ENCODE results near the gene NSUN4. TPM values are rescaled to one million over a fixed set of nuclear protein-coding genes. Genes with fewer than 3 reads are reported as not detected.

Gene NSUN4
- total and polyA plus RNA-seq, 7 experiments from 2014 or later, result 10.2 to 30.7 (median 28.7) TPM

DNA sequence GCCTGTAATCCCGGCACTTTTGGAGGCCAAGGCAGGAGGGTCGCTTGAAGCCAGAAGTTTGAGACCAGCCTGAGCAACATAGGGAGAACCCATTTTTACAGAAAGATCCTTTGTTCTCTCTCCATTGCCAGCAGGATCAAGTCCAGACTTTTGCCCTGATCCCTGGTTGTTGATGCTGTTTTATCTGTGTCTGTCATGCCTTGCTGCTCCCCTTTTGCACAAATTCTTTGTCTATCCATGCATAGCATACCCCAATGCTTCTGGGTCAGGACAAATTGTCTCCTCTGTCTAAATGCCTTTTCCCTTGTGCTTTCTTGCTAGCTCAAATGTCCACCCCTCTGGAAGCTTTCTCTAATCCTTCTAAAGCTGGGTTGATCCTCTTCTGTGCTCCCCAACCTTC lies 28.2 kb downstream of the NSUN4 start:
- intact Hi-C loops (cut with micrococcal nuclease), result no loop called here
- H3K27ac Mint-ChIP-seq, result peak overlapping the region in 1 of 9 donors; percentile 6

GRCh38 chr1:46369542-46370213 lies 29.1 kb downstream of the NSUN4 start:
- H3K4me1 Mint-ChIP-seq, result peaks cover 0 to 5% (median 0%) of the 10 kb centered on the region in 7 donors
- POLR2A ChIA-PET, result interaction anchor here (0.6 kb wide), 1 partner anchor 667 kb away, joined by 3 read pairs; no protein-coding TSS in a partner anchor
- peak overlapping the region in 2 of 9 donors; percentile 3 to 49 for H3K27ac Mint-ChIP-seq
- intact Hi-C loops (cut with micrococcal nuclease), result no loop called here
- ATAC-seq (no peak), DNase-seq (no peak)
- no peaks in the 10 kb centered on the region for H3K9me3 Mint-ChIP-seq
- Histone ChIP-seq H3K27me3 (ENCODE audit: control insufficient read depth in 2 of 2, insufficient read depth in 2 of 2, low read length in 2 of 2) (no peaks in the 10 kb centered on the region), H3K9me3 (ENCODE audit: control insufficient read depth in 2 of 3, low read length in 3 of 3) (no peaks in the 10 kb centered on the region), H3K4me3 (ENCODE audit: low read length) (no peak overlapping the region), H3K4me1 (ENCODE audit: control insufficient read depth in 2 of 2, insufficient read depth in 2 of 2, low read length in 2 of 2) (no peaks in the 10 kb centered on the region), H3K27ac (ENCODE audit: low read depth, low read length) (no peak overlapping the region), H3K36me3 (ENCODE audit: control insufficient read depth in 2 of 3, insufficient read depth in 3 of 3, low read length in 3 of 3) (peaks cover 0 to 13% (median 4%) of the 10 kb centered on the region in 3 experiments)
- H3K27me3 Mint-ChIP-seq, result no peaks in the 10 kb centered on the region
- no peak overlapping the region for H3K4me3 Mint-ChIP-seq
- H3K36me3 Mint-ChIP-seq, result peaks cover 11 to 35% (median 26%) of the 10 kb centered on the region in 5 donors
- CTCF ChIA-PET, result interaction anchor here (0.7 kb wide), 1 partner anchor 47 kb away, joined by 3 read pairs; no protein-coding TSS in a partner anchor

More for the DNA sequence above, 28.2 kb downstream of the NSUN4 start:
- Histone ChIP-seq H3K27me3 (ENCODE audit: control insufficient read depth in 2 of 2, insufficient read depth in 2 of 2, low read length in 2 of 2) (no peaks in the 10 kb centered on the region), H3K4me1 (ENCODE audit: control insufficient read depth in 2 of 2, insufficient read depth in 2 of 2, low read length in 2 of 2) (no peaks in the 10 kb centered on the region), H3K4me3 (ENCODE audit: low read length) (no peak overlapping the region), H3K36me3 (ENCODE audit: control insufficient read depth in 2 of 3, insufficient read depth in 3 of 3, low read length in 3 of 3) (peaks cover 0 to 17% (median 5%) of the 10 kb centered on the region in 3 experiments), H3K9me3 (ENCODE audit: control insufficient read depth in 2 of 3, low read length in 3 of 3) (no peaks in the 10 kb centered on the region), H3K27ac (ENCODE audit: low read depth, low read length) (no peak overlapping the region)
- peaks cover 11 to 35% (median 27%) of the 10 kb centered on the region in 5 donors for H3K36me3 Mint-ChIP-seq
- H3K4me1 Mint-ChIP-seq, result peaks cover 0 to 5% (median 0%) of the 10 kb centered on the region in 7 donors
- ChIA-PET CTCF (interaction anchor here (0.7 kb wide), 1 partner anchor 831 kb away, joined by 3 read pairs; no protein-coding TSS in a partner anchor), POLR2A (no interaction called here)
- H3K4me3 Mint-ChIP-seq, result no peak overlapping the region
- ATAC-seq (no peak), DNase-seq (no peak)
- H3K27me3 Mint-ChIP-seq, result no peaks in the 10 kb centered on the region
- no peaks in the 10 kb centered on the region for H3K9me3 Mint-ChIP-seq

- H3K9me3 ChIP-seq (ENCODE audit: control insufficient read depth in 2 of 3, low read length in 3 of 3), result no peaks in the 10 kb centered on the region
- CTCF ChIA-PET, result interaction anchor here (0.7 kb wide), 1 partner anchor 46 kb away, joined by 3 read pairs; no protein-coding TSS in a partner anchor
- H3K27me3 ChIP-seq (ENCODE audit: control insufficient read depth in 2 of 2, insufficient read depth in 2 of 2, low read length in 2 of 2), result no peaks in the 10 kb centered on the region
- POLR2A ChIA-PET, result interaction anchor here (0.6 kb wide), 1 partner anchor 667 kb away, joined by 3 read pairs; no protein-coding TSS in a partner anchor
- Mint-ChIP-seq H3K4me3 (no peak overlapping the region), H3K4me1 (peaks cover 0 to 5% (median 0%) of the 10 kb centered on the region in 7 donors), H3K36me3 (peaks cover 5 to 29% (median 21%) of the 10 kb centered on the region in 5 donors), H3K9me3 (no peaks in the 10 kb centered on the region), H3K27ac (peak overlapping the region in 1 of 9 donors; percentile 49), H3K27me3 (no peaks in the 10 kb centered on the region)
- ATAC-seq (peak; percentile 53), DNase-seq (no peak)
- H3K4me3 ChIP-seq (ENCODE audit: low read length), result no peak overlapping the region
- H3K4me1 ChIP-seq (ENCODE audit: control insufficient read depth in 2 of 2, insufficient read depth in 2 of 2, low read length in 2 of 2), result no peaks in the 10 kb centered on the region
- H3K36me3 ChIP-seq (ENCODE audit: control insufficient read depth in 2 of 3, insufficient read depth in 3 of 3, low read length in 3 of 3), result peaks cover 0 to 11% (median 0%) of the 10 kb centered on the region in 3 experiments
- intact Hi-C loops (cut with micrococcal nuclease), result no loop called here
- no peak overlapping the region for H3K27ac ChIP-seq (ENCODE audit: low read depth, low read length)
These were observed 29.6 kb downstream of the NSUN4 start for GRCh38 chr1:46370214-46370633.

GRCh38 chr1:46372431-46372830 lies 31.8 kb downstream of the NSUN4 start:
- CTCF ChIA-PET, result no interaction called here
- H3K27ac Mint-ChIP-seq, result peak overlapping the region in 1 of 9 donors; percentile 57

DNA sequence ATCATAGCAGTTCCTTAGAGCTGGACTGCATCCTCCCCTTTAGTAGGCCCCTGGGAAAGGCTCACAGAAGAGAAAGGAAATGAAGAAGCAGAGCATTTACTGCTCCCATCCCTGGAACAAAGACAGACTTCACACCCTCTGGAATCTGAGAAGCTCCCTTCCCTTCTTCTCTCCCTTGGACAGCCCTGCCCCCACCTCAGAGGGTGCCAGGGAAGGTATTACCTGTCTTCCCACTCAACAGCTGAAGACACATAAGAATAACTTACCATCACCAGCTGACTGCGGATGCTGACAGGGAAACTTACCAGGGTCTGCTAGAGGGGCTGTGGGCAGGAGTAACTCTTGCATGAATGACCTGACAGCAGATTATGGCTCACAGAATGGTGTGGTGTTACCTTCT lies 39.4 kb downstream of the NSUN4 start:
- Histone ChIP-seq H3K4me3 (ENCODE audit: low read length) (no peak overlapping the region), H3K9me3 (ENCODE audit: control insufficient read depth in 2 of 3, low read length in 3 of 3) (peaks cover 0 to 3% (median 0%) of the 10 kb centered on the region in 3 experiments), H3K27me3 (ENCODE audit: control insufficient read depth in 2 of 2, insufficient read depth in 2 of 2, low read length in 2 of 2) (no peaks in the 10 kb centered on the region), H3K27ac (ENCODE audit: low read depth, low read length) (no peak overlapping the region), H3K36me3 (ENCODE audit: control insufficient read depth in 2 of 3, insufficient read depth in 3 of 3, low read length in 3 of 3) (no peaks in the 10 kb centered on the region), H3K4me1 (ENCODE audit: control insufficient read depth in 2 of 2, insufficient read depth in 2 of 2, low read length in 2 of 2) (no peaks in the 10 kb centered on the region)
- Mint-ChIP-seq H3K4me1 (no peaks in the 10 kb centered on the region), H3K27ac (no peak overlapping the region), H3K9me3 (peaks cover 3 to 12% (median 7%) of the 10 kb centered on the region in 11 donors), H3K27me3 (no peaks in the 10 kb centered on the region), H3K36me3 (peaks cover 0 to 24% (median 11%) of the 10 kb centered on the region in 5 donors), H3K4me3 (no peak overlapping the region)
- POLR2A ChIA-PET, result no interaction called here
- intact Hi-C loops (cut with micrococcal nuclease), result no loop called here
- DNase-seq (no peak), ATAC-seq (no peak)
- CTCF ChIA-PET, result no interaction called here

More at GRCh38 chr1:46372431-46372830, 31.8 kb downstream of the NSUN4 start:
- Mint-ChIP-seq H3K4me1 (peaks cover 0 to 5% (median 0%) of the 10 kb centered on the region in 7 donors), H3K36me3 (peaks cover 5 to 31% (median 21%) of the 10 kb centered on the region in 5 donors), H3K4me3 (no peak overlapping the region), H3K27me3 (no peaks in the 10 kb centered on the region), H3K9me3 (no peaks in the 10 kb centered on the region)
- ATAC-seq (no peak), DNase-seq (no peak)
- Histone ChIP-seq H3K27me3 (ENCODE audit: control insufficient read depth in 2 of 2, insufficient read depth in 2 of 2, low read length in 2 of 2) (no peaks in the 10 kb centered on the region), H3K9me3 (ENCODE audit: control insufficient read depth in 2 of 3, low read length in 3 of 3) (no peaks in the 10 kb centered on the region), H3K27ac (ENCODE audit: low read depth, low read length) (no peak overlapping the region), H3K4me1 (ENCODE audit: control insufficient read depth in 2 of 2, insufficient read depth in 2 of 2, low read length in 2 of 2) (no peaks in the 10 kb centered on the region), H3K4me3 (ENCODE audit: low read length) (no peak overlapping the region), H3K36me3 (ENCODE audit: control insufficient read depth in 2 of 3, insufficient read depth in 3 of 3, low read length in 3 of 3) (peaks cover 0 to 11% (median 0%) of the 10 kb centered on the region in 3 experiments)
- POLR2A ChIA-PET, result no interaction called here
- intact Hi-C loops (cut with micrococcal nuclease), result no loop called here

GRCh38 chr1:46380508-46380907 lies 39.9 kb downstream of the NSUN4 start:
- no peak overlapping the region for H3K4me3 ChIP-seq (ENCODE audit: low read length)
- Mint-ChIP-seq H3K36me3 (peaks cover 0 to 27% (median 14%) of the 10 kb centered on the region in 5 donors), H3K4me1 (no peaks in the 10 kb centered on the region), H3K27ac (no peak overlapping the region), H3K27me3 (no peaks in the 10 kb centered on the region), H3K9me3 (peaks cover 3 to 15% (median 7%) of the 10 kb centered on the region in 11 donors), H3K4me3 (no peak overlapping the region)
- H3K27ac ChIP-seq (ENCODE audit: low read depth, low read length), result no peak overlapping the region
- no peaks in the 10 kb centered on the region for H3K27me3 ChIP-seq (ENCODE audit: control insufficient read depth in 2 of 2, insufficient read depth in 2 of 2, low read length in 2 of 2)
- H3K4me1 ChIP-seq (ENCODE audit: control insufficient read depth in 2 of 2, insufficient read depth in 2 of 2, low read length in 2 of 2), result no peaks in the 10 kb centered on the region
- intact Hi-C loops (cut with micrococcal nuclease), result no loop called here
- ATAC-seq, result no peak
- DNase-seq, result no peak
- H3K36me3 ChIP-seq (ENCODE audit: control insufficient read depth in 2 of 3, insufficient read depth in 3 of 3, low read length in 3 of 3), result no peaks in the 10 kb centered on the region
- CTCF ChIA-PET, result no interaction called here
- POLR2A ChIA-PET, result no interaction called here
- H3K9me3 ChIP-seq (ENCODE audit: control insufficient read depth in 2 of 3, low read length in 3 of 3), result peaks cover 0 to 3% (median 0%) of the 10 kb centered on the region in 3 experiments

Data from naive thymus-derived CD4-positive, alpha-beta T cell (primary cell).